GM15510 (cell line): ENCODE data around the gene USF3.
A peak's percentile ranks its signal among the peaks of the same experiment; 100 is the strongest.

ENCODE experiments used
- POLR2A ChIP-seq: IDR thresholded peaks from 3 replicates; pipeline ENCODE4 v1.6.1; 2011; ENCODE audit warnings: borderline replicate concordance; ENCODE audit not compliant: insufficient read length; ENCODE audit errors: extremely low read depth

USF3 gene

GRCh38 chr3:113717818-113718217 is 21.4 kb upstream of the USF3 start:
- TF ChIP-seq POLR2A, result no peak

GRCh38 chr3:113717308-113717707 is 20.9 kb upstream of the USF3 start:
- TF ChIP-seq POLR2A, result no peak

GRCh38 chr3:113714702-113715101 is 18.3 kb upstream of the USF3 start:
- no peak for TF ChIP-seq POLR2A

- TF ChIP-seq POLR2A, result no peak
These were observed 15.7 kb upstream of the USF3 start for GRCh38 chr3:113712129-113712528.

DNA sequence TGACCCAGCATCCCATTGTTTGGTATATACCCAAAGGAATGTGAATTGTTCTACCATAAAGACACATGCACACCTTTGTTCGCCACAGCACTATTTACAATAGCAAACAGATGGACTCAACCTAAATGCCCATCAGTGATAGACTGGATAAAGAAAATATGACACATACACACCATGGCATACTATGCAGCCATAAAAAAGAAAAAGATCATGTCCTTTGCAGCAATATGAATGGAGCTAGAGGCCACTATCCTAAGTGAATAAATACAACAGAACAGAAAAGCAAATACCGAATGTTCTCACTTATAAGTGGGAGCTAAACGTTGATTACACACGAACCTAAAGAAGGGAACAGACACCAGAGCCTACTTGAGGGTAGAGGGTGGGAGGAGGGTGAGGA is 11.4 kb upstream of the USF3 start:
- no peak for TF ChIP-seq POLR2A

- no peak for TF ChIP-seq POLR2A
These were observed 2.5 kb upstream of the USF3 start for GRCh38 chr3:113698956-113699355.

- no peak for TF ChIP-seq POLR2A
These were observed 1.8 kb upstream of the USF3 start for GRCh38 chr3:113698213-113698742.

DNA sequence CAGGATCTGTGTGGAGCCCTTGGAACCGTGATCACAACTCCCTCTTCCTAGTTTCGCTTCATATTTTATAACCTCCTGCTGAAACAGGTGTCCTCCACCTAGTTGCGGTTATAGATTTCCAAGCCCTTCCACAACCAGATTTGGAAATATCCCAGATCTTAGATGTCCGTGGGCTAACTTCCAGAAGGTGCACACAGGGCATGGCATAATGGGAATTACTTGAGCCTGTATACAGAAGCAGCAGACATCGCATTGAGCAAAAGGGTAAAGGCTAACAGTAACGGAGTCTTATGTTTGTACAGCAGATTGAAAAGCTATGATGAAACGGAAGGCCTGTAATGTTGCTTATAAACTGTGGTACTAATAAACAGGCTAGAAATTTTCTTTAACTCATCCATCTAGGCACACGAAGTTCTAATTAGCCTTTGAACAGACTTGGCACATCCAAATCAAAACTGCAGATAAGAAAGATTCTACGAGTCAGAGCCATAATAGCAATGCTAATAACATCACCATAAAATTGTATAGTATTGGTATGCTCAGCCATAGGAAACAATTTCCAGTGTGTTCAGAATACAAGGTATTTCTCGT is 1.2 kb upstream of the USF3 start:
- TF ChIP-seq POLR2A, result no peak

DNA sequence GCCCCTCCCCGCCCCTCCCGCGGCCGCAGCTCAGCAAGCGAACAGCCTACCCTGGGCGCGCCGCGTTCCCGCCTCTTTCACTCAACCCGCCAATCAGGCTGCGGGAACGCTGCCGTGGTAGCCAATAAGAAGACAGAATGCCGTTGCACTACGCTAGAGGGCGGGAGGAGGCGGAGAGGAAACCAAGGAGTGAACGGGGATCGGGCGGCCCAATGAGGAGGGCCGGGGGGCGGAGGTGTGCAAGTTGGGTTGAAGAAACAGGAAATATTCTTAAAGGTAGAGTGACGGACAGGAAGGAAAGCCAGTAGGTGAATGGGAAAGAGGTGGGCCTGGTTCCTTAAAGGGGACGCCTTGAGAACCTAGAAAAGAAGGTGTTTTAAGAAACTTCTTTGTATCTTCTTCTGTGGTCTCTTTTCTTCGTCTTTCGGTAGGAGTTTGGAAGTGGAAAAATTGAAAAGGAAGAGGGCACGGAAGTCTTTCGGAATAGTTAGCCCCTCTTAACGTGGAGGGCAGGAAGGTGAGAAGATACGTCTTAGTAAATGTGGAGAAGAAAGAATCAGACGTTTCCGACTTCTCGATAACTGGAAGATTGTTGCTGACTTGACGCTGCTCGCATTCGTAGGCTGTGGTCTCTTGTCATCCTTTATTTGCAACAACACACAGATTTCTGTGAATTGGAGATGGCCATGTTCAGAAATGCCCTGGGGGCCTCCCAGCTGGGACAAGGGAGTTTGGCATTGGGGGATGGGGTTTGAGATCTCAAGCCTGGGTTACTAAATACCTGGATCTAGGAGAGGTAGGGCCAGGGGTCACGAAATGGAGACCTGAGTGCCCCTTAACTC is 437 bp upstream of the USF3 start:
- TF ChIP-seq POLR2A, result peak; percentile 2

GRCh38 chr3:113695431-113695785 is 1.0 kb downstream of the USF3 start:
- no peak for TF ChIP-seq POLR2A

GRCh38 chr3:113690482-113690881 is 6.0 kb downstream of the USF3 start:
- TF ChIP-seq POLR2A, result no peak

DNA sequence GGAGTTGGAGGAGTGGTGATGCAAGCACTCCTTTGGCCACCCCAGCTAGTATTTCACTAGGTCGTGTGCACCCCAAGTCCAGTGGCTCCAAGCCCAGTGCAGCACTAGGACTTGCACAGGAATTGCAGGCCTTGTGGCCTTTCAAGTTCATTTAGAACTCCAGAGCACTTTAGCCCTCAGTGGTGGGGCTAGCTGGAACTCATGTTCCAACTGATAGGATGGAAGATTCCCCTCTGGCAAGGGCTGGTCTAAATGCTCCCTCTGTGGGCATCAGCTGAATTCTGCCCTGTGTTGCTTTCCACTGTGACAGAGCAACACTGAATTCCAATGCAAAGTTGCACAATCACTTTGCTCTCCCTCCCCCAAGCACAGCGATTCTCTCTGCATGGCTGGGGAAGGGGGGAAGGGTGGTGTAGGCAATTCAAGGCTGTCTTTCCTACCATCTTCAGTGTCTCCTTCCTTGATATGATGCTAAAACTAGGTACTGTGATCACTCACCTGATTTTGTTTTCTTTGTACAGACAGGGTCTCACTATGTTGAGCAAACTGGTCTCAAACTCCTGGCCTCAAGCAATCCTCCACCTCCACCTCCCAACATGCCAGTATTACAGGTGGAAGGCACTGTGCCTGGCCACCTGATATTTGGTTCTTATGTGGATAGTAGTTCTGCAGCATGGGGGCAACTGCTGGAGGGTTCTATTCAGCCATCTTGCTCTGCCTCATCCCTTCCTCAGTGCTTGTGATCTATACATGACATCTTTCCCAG is 10.3 kb downstream of the USF3 start:
- TF ChIP-seq POLR2A, result no peak

- no peak for TF ChIP-seq POLR2A
These were observed 11.3 kb downstream of the USF3 start for GRCh38 chr3:113685124-113685523.

- no peak for TF ChIP-seq POLR2A
These were observed 12.1 kb downstream of the USF3 start for GRCh38 chr3:113684271-113684819.

- no peak for TF ChIP-seq POLR2A
These were observed 17.7 kb downstream of the USF3 start for GRCh38 chr3:113678773-113679172.
